Lower leg skin (tissue), 4 donors: ENCODE measurements around the gene DEGS2. TPM values are rescaled to one million over a fixed set of nuclear protein-coding genes. Genes with fewer than 3 reads are reported as not detected.

Source experiments
- DNase-seq, 2 donors: peaks; one replicate each; pipeline ENCODE4 v3.0.0-alpha.2; 2019; ENCODE audit warnings: low spot score in 2 of 2
- H3K4me3 ChIP-seq: fragments of 200-600 bp; sonication (generic); 2 replicates; pipeline ENCODE4 v1.5.1; 2017; ENCODE audit warnings: mild to moderate bottlenecking, low read depth; ENCODE audit not compliant: poor library complexity, severe bottlenecking
- POLR2A ChIP-seq, 2 donors: fragments of 450-650 bp; IDR thresholded peaks; one replicate each; pipeline ENCODE4 v1.6.1; 2016 to 2017; ENCODE audit warnings: antibody characterized with exemption in 2 of 2, mild to moderate bottlenecking in 1 of 2, moderate library complexity in 1 of 2
- WGBS, 2 donors: methylation state at CpG; one replicate each; pipeline ENCODE4 v1.1.5; 2018; 5-methylcytosine and 5-hydroxymethylcytosine counted together
- intact Hi-C: fragments of 100-400 bp; cut with DNase I; formaldehyde crosslinking; loops from one replicate; pipeline ENCODE4 v1.15.0; 2023; ENCODE audit warnings: low total_unique reads
- total RNA-seq, 4 donors: library from RNA; depleted of rRNA; stranded (reverse); fragments of >200 nt; gene quantifications; one replicate each; pipeline ENCODE4 v1.1.0, GENCODE V29; 2016
- TF ChIP-seq, protein P1 (sequence below), 3 donors: fragments of 450-650 bp; IDR thresholded peaks; one replicate each; pipeline ENCODE4 v1.5.1; 2016; ENCODE audit warnings: antibody characterized with exemption in 3 of 3, mild to moderate bottlenecking in 3 of 3, moderate library complexity in 2 of 3

Gene DEGS2
- total RNA-seq, 4 donors from 2014 or later = 136 to 185 (median 164) TPM

DNA sequence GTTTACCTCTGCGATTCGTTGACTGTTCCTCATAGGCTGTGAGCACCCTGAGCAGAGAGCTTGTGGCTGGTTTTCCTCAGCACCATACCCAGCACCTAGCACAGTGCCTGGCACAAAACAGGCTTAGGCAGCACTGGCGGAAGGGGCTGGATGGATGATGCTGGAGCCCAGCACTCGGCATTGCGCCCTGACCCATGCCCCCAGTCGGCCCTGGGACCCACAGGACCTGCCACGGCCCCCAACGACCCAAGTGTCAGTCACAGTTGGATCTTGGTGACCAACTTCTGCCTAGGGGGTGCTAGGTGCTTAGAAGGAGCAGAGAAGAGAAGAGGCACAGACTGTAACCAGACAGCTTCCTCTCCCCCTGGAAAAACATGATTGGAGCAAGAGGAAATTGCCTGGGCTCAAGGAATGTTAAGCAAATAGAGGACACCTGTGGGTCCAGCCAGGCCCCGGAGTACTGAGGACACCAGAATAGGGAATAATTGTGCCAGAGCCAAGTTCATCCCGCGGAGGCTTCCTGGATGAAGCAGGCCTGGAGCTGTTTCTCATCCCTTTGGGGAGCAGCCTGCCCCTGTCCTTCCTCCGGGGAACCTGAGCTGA lies 31.5 kb downstream of the DEGS2 start:
- 92 to 94% methylated on average over 12 of the region's 12 CpGs for WGBS, 2 donors
- TF ChIP-seq, protein P1, sequence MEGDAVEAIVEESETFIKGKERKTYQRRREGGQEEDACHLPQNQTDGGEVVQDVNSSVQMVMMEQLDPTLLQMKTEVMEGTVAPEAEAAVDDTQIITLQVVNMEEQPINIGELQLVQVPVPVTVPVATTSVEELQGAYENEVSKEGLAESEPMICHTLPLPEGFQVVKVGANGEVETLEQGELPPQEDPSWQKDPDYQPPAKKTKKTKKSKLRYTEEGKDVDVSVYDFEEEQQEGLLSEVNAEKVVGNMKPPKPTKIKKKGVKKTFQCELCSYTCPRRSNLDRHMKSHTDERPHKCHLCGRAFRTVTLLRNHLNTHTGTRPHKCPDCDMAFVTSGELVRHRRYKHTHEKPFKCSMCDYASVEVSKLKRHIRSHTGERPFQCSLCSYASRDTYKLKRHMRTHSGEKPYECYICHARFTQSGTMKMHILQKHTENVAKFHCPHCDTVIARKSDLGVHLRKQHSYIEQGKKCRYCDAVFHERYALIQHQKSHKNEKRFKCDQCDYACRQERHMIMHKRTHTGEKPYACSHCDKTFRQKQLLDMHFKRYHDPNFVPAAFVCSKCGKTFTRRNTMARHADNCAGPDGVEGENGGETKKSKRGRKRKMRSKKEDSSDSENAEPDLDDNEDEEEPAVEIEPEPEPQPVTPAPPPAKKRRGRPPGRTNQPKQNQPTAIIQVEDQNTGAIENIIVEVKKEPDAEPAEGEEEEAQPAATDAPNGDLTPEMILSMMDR (IDR thresholded peaks at IDR 0.05) = no peak
- no peak for TF ChIP-seq POLR2A (IDR thresholded peaks at IDR 0.05)
- no peak overlapping the region for H3K4me3 ChIP-seq
- DNase-seq = no peak
- intact Hi-C loops = no loop called here

DNA sequence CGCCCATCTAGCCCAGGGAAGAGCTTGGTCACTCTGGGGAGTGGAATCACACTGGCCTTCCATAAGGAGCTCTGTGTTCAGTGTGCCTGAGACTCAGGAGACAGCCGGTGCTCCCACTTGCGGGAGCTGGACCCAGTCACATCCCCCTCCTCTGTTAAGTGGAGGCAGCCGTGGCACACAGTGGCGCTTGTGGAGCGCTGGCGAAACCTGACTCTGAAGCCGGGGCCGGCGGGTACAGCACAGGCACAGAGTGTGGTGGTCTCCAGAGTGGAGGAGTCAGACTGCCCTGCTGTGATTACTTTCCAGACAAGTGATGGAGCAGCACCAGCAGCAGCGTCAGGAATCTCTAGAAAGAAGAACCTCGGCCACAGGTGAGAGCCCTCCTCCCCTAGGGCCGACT lies 33.0 kb downstream of the DEGS2 start:
- intact Hi-C loops = no loop called here
- TF ChIP-seq POLR2A (IDR thresholded peaks at IDR 0.05) = no peak
- TF ChIP-seq, protein P1 (IDR thresholded peaks at IDR 0.05) = no peak
- no peak for DNase-seq

DNA sequence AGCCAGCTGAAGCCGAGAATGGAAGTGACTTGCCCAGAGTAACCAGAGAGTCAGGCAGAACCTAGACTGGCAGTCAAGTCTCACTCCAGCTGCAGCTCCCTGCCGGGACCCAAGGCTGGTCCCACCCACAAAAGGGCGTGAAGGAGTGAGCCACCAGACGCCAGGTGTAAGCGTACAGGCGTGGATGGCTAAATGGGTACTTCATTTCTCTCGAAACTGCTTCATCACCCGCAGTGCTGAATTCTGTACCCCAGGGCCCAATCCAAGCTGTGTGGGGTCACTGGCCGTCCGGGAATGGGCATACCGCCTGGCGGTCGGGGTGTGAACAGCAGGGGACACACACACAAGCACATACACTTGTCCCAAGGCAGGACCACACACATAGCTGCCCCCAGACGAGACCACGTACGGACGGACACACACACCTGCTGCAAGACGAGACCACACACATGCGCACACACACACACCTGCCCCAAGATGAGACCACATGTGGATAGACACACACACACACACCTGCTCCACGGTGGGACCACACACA lies 34.8 kb downstream of the DEGS2 start:
- 78 to 83% methylated on average over 18 to 20 of the region's 20 CpGs for WGBS, 2 donors
- DNase-seq = no peak
- intact Hi-C loops = no loop called here
- no peak overlapping the region for H3K4me3 ChIP-seq
- TF ChIP-seq, protein P1 (IDR thresholded peaks at IDR 0.05) = no peak
- TF ChIP-seq POLR2A (IDR thresholded peaks at IDR 0.05) = no peak

More for the DNA sequence above, 33.0 kb downstream of the DEGS2 start:
- 91% methylated on average over 11 to 13 of the region's 13 CpGs for WGBS, 2 donors
- no peak overlapping the region for H3K4me3 ChIP-seq

DNA sequence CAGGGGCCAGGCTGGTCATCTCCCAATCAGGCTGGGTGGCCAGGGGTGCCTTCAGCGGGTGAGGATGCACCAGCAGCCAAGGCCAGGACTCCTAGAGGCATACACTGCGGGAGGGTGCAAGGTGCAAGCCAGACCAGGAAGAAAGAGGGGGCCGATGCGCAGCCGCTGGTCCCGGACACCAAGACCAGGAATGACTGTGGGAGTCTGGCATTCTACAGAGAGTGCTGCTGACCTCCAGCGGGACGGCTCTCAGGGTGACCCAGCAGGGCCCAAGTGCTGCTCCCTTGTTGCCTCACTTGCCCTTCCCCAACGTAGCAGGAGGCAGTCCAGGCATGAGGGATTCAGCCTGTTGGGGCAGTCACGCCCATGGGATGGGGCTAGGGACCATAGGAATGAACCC lies 35.8 kb downstream of the DEGS2 start:
- DNase-seq = no peak
- 91 to 97% methylated on average over 9 to 10 of the region's 10 CpGs for WGBS, 2 donors
- H3K4me3 ChIP-seq = no peak overlapping the region
- intact Hi-C loops = no loop called here
- TF ChIP-seq POLR2A (IDR thresholded peaks at IDR 0.05) = no peak
- TF ChIP-seq, protein P1 (IDR thresholded peaks at IDR 0.05) = no peak

DNA sequence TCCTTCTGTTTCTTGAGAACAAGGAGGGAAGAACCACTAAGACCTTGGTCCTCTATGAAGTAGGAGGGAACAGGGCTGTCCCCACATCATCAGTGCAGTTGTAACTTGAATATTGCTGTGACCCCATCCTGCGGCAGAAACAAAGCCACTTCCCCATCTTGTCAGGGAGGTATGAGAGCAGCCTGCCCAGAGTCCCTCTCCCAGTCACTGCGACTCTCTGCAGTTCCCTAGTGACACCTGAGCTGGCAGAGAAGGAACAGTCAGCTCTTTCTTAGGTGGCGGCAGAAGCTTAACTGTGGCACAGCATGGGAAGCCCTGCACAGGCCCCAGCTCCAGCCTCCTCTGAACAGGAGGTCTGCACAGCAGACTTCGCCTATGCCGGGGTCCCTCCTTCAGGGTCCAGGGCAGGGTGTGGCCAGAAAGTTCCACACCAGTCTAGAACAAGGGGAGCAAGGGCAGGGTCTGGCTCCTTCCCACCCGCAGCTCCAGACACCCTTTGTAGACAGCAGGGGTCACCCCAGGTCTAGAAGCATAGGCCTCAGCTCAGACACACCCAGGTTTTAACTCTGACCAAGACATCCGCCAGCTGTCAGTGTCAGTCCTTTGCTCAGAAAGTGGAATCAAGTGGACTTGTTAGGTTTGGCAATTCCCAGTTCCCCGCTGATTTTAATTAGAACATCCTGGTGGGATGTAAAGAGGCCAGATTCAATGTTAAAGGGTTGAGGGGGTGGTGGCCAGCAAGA lies 36.8 kb downstream of the DEGS2 start:
- 86 to 90% methylated on average over 6 to 8 of the region's 8 CpGs for WGBS, 2 donors

More for the DNA sequence above, 36.8 kb downstream of the DEGS2 start:
- DNase-seq = no peak
- intact Hi-C loops = no loop called here
- TF ChIP-seq, protein P1 (IDR thresholded peaks at IDR 0.05) = no peak
- TF ChIP-seq POLR2A (IDR thresholded peaks at IDR 0.05) = no peak
- no peak overlapping the region for H3K4me3 ChIP-seq
